NCI-H146 (cell line): ENCODE measurements around the gene MARS1.
"Not testable (repeated sequence)": the region's sequence is repeated elsewhere in the genome, so short reads cannot be mapped to it uniquely, and the experiment has no call there.

Experiments used
- DNase-seq: peaks from one replicate; lab custom pipeline; 2025; lab: John Stamatoyannopoulos, UW

MARS1 gene

GRCh38 chr12:57551637-57552305 is 63.9 kb downstream of the MARS1 start:
- DNase-seq, result no peak

- no peak for DNase-seq
Measured at GRCh38 chr12:57552306-57552651, 64.4 kb downstream of the MARS1 start.

GRCh38 chr12:57552835-57553313 is 65.0 kb downstream of the MARS1 start:
- DNase-seq, result no peak

- DNase-seq, result no peak
Measured at GRCh38 chr12:57553343-57554202, 65.7 kb downstream of the MARS1 start.

- DNase-seq, result no peak
Measured at GRCh38 chr12:57554453-57554852, 66.6 kb downstream of the MARS1 start.

GRCh38 chr12:57554897-57555296 is 67.0 kb downstream of the MARS1 start:
- no peak for DNase-seq

GRCh38 chr12:57558864-57559263 is 71.0 kb downstream of the MARS1 start:
- no peak for DNase-seq

- DNase-seq, result no peak
Measured at GRCh38 chr12:57560516-57560915, 72.6 kb downstream of the MARS1 start.

GRCh38 chr12:57561117-57561516 is 73.2 kb downstream of the MARS1 start:
- DNase-seq, result not testable (repeated sequence)

- DNase-seq, result no peak
Measured at GRCh38 chr12:57563358-57563757, 75.5 kb downstream of the MARS1 start.

- no peak for DNase-seq
Measured at GRCh38 chr12:57564178-57564740, 76.4 kb downstream of the MARS1 start.
